GM12874 (cell line): ENCODE data around the gene MICALL2.

Experiments used
- TF ChIP-seq, protein P1 (sequence below): IDR thresholded peaks from 2 replicates; pipeline ENCODE4 v1.5.1; 2011; ENCODE audit warnings: low read depth, mild to moderate bottlenecking, control low read depth, low read length, moderate library complexity; ENCODE audit not compliant: insufficient read depth

MICALL2 gene

DNA sequence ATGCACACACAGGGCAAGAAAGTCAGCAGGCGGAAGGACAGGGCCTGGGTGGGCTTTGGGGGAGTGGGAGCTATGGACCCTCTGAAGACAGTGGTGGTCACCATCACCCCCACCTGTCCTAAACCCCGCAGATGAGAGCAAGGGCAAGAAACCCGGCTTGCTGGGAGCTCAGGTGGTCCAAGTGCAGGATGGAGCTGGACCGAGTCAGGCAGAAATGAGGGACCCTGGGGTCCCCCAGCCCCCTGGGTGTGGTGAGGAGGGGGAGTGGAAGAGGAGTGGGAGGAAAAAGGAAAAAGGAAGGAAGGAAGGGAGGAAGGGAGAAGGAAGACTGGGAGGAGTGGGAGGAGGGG is 54.8 kb downstream of the MICALL2 start:
- TF ChIP-seq, protein P1, sequence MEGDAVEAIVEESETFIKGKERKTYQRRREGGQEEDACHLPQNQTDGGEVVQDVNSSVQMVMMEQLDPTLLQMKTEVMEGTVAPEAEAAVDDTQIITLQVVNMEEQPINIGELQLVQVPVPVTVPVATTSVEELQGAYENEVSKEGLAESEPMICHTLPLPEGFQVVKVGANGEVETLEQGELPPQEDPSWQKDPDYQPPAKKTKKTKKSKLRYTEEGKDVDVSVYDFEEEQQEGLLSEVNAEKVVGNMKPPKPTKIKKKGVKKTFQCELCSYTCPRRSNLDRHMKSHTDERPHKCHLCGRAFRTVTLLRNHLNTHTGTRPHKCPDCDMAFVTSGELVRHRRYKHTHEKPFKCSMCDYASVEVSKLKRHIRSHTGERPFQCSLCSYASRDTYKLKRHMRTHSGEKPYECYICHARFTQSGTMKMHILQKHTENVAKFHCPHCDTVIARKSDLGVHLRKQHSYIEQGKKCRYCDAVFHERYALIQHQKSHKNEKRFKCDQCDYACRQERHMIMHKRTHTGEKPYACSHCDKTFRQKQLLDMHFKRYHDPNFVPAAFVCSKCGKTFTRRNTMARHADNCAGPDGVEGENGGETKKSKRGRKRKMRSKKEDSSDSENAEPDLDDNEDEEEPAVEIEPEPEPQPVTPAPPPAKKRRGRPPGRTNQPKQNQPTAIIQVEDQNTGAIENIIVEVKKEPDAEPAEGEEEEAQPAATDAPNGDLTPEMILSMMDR, result no peak

DNA sequence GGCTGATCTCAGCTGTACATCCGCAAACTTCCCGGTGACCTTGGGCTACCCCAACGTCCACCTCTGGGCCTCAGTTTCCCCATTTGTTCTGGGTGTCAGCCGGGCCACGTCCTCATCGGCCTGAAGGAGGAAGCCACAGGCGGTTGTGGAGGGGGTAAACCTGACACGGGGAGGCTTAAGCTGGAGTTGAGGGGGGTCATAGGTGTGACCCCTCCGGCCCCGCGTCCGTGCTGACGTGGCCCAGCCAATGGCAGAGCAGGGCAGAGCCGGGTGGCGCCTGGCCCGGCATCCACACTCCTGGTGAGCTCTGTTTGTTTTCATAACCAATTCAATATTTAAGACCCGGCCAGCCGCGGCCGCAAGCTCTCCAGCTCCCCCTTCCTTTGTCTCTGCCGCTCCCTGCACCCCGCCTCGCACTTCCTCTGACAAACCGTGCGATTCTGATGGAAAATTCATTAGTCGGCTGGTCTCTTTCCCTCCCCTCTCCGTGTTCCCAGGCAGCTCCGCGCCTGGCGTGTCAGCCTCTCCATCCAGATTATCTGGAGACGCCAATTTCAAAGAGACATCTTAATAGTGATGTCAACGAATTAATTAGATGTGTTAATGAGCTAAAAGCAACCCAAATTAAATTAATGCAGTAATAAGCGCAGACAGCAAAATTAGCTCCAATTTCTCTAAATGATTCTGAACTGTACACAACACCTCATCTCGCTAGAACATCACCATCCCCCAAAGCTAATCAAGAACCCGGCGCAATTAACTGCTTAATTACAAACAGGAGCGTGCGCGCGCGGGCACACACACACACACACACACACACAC is 55.4 kb downstream of the MICALL2 start:
- TF ChIP-seq, protein P1, result no peak

DNA sequence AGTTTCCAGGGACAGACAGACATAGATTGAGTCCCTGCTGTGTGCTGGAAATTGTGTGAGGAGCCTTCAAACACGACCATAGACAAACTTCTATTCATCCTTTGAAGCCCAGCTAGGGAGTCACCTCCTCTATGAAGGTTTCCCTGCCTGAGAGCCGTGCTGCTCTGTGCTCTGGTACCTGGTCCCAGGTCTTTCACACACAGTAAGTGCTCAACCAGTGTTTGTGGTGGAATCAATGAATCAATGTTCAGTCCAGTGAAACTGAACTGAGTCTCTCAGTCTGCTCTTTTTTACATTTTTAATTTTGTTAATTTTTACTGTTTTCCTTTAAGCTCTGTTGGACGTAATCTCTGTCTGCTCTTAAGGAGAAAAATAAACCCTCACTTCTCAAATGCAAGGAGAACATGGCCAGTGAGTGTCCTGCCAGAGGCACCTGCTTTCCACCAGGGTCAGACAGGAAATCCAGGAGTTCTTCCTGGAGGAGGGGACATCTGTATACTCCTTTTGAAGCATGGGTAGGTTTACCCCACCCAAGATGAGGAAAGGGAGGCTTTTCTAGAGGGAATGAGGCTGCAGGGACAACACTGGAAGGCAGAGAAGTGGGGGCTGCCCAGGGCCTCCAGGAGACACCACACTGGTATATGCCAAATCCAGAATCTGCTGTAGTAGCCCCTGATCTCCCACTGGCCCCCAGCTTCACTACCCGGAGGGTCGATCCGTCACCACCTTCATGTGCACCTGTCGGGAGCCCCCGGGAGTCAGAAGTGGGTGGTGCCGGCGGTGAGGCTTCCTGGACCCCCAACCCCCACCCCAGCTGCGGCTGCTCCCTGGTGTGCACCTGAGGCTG is 56.3 kb downstream of the MICALL2 start:
- TF ChIP-seq, protein P1, result no peak

DNA sequence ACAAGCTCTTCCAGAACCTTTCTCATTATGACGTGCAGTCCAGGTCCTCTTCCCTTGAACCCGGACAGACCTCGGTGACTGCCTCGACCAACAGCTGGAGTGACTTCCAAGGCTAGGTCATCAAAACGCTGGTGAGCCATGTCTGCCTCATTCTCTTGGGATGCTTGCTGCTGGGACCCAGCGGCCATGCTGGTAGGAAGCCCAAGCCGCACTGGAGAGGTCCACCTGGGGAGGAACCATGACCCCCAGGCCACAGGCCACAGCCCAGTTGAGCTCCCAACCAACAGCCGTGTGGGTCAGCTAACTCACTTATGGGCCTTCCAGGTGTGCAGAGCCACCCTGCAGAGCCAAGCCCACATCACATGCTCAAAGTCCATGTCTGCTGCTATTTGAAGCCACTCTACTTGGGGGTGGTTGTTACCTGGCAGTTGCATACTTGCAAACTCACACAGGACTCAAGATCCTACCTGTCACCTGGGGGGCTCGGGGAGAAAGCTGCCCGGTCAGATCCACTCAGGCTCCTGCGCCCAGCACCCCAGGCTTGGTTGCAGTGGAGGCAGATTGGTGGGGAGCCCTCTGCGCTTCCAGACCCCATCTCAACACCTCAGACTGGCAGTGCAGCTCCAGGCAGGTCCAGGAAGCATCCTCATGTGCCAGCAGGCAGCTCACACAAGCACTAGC is 57.0 kb downstream of the MICALL2 start:
- TF ChIP-seq, protein P1, result no peak

DNA sequence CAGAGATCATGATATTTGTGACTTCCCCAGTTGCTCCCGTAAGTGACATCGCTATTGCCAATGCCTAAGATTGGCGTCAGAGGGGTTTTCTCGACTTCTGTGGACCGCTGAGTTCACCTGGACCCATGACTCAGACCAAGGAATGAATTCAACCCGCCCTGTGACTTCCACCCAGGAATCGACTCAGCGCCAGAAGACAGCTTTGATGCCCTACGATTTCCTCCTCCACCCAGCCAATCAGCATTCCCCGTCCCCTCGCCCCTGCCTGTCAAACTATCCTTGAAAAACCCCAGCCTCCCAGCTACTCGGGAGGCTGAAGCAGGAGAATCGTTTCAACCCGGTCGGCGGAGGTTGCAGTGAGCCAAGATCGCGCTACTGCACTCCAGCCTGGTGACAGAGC is 58.3 kb downstream of the MICALL2 start:
- TF ChIP-seq, protein P1, result no peak

DNA sequence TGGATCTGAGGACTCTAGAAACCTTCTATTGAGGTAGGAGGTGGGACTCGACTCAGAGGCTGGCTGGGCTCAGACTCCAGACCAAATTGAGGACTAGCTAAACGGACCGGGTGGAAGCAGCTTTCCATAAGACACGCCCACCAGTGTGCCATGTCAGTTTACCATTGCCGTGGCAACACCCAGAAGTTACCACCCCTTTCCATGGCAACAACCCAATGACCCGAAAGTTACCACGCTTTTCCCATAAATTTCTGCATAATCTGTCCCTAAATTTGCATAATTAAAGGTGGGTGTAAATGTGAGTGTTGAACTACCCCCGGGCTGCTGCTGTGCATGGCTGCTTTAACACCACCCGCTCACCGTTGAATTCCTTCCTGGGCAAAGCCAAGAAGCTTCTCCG is 58.9 kb downstream of the MICALL2 start:
- TF ChIP-seq, protein P1, result no peak

DNA sequence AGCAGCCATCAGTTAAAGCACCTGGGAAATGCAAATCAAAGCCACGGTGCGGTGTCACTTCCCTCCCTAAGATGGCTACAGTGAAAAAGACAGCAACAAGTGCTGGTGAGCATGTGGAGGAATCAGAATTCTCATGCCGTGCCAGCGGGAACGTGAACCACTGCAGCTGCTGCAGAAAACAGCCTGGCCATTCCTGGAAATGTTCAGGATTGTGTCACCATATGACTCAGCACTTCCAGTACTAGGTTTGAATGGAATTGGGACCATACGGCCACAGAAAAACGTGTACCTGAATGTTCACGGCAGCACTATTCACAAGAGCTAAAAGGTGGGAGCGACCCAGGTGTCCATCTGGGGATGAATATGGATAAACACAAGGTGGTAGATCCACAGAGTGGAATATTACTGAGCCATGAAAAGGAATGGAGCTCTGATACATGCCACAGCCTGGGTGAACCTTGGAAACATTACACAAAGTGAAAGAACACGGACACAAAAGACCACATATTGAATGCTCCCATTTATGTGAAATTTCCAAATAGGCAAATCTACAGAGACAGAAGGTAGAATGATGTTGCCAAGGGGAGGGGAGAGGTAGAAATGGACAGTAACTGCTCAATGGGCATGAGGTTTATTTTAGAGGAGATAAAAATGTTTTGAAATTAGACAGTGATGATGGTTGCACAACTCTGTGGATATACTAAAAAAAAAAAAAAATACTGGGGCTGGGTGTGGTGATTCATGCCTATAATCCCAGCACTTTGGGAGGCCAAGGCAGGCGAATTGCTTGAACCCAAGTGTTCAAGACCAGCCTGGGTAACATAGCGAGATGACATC is 61.6 kb downstream of the MICALL2 start:
- TF ChIP-seq, protein P1, result no peak
